A673 (cell line): ENCODE data around the gene LRP11.

Experiments used
- CTCF ChIP-seq: fragments of 300-800, 200-600 bp; sonication (generic); conservative IDR thresholded peaks from 2 replicates; pipeline ENCODE4 v1.5.1; 2017; ENCODE audit warnings: low read depth, mild to moderate bottlenecking, antibody characterized with exemption, low read length, moderate library complexity, mixed read lengths
- EZH2 ChIP-seq: fragments of 200-600 bp; sonication (generic); IDR thresholded peaks from 2 replicates; pipeline ENCODE4 v1.6.1; 2017; ENCODE audit warnings: borderline replicate concordance, low read depth, mild to moderate bottlenecking, mixed read lengths, antibody characterized with exemption, low read length; ENCODE audit not compliant: poor library complexity, severe bottlenecking

GRCh38 chr6:149854532-149854931 lies 9.6 kb downstream of the LRP11 start:
- TF ChIP-seq CTCF (no peak), EZH2 (no peak)
